Neural progenitor cell (in vitro differentiated cells): ENCODE results near the gene ADARB2. TPM values are rescaled to one million over a fixed set of nuclear protein-coding genes. Genes with fewer than 3 reads are reported as not detected.
"Not testable (repeated sequence)": the region's sequence is repeated elsewhere in the genome, so short reads cannot be mapped to it uniquely, and the experiment has no call there.

Experiments used
- DNase-seq: peaks from one replicate; pipeline ENCODE4 v3.0.0-alpha.2; 2016; ENCODE audit warnings: low spot score
- H2AFZ ChIP-seq: fragments of 200-600 bp; sonication (generic); replicated peaks from 2 replicates; pipeline ENCODE4 v1.6.1; 2016; ENCODE audit warnings: antibody characterized with exemption
- H3F3A ChIP-seq: fragments of 200-600 bp; sonication (generic); 2 replicates; pipeline ENCODE4 v1.6.1; 2016; ENCODE audit warnings: antibody characterized with exemption, low read depth
- H3K27ac ChIP-seq: fragments of 200-600 bp; sonication (generic); 2 replicates; pipeline ENCODE4 v1.5.1; 2016; ENCODE audit warnings: mild to moderate bottlenecking
- H3K27me3 ChIP-seq: fragments of 200-600 bp; sonication (generic); 2 replicates; pipeline ENCODE4 v1.6.1; 2016; ENCODE audit warnings: mild to moderate bottlenecking, moderate library complexity
- H3K36me3 ChIP-seq: fragments of 200-600 bp; sonication (generic); 2 replicates; pipeline ENCODE4 v1.5.1; 2016
- H3K4me1 ChIP-seq: fragments of 200-600 bp; sonication (generic); 2 replicates; pipeline ENCODE4 v1.6.1; 2016; ENCODE audit warnings: mixed run types
- H3K4me2 ChIP-seq: fragments of 200-600 bp; sonication (generic); 2 replicates; pipeline ENCODE4 v1.6.1; 2016
- H3K4me3 ChIP-seq: fragments of 200-600 bp; sonication (generic); 2 replicates; pipeline ENCODE4 v1.5.1; 2016
- H3K79me2 ChIP-seq: fragments of 200-600 bp; sonication (generic); 2 replicates; pipeline ENCODE4 v1.6.1; 2016; ENCODE audit warnings: low read depth
- H3K9ac ChIP-seq: fragments of 200-600 bp; sonication (generic); 2 replicates; pipeline ENCODE4 v1.6.1; 2016
- H3K9me3 ChIP-seq: fragments of 200-600 bp; sonication (generic); 2 replicates; pipeline ENCODE4 v1.5.1; 2016; ENCODE audit warnings: low read depth
- H4K20me1 ChIP-seq: fragments of 200-600 bp; sonication (generic); 2 replicates; pipeline ENCODE4 v1.6.1; 2016; ENCODE audit warnings: low read depth
- H3K27ac Mint-ChIP-seq: 3 replicates; pipeline ENCODE4 v1.8.0; 2021; ENCODE audit warnings: mixed read lengths
- H3K27me3 Mint-ChIP-seq: 2 replicates; pipeline ENCODE4 v1.8.0; 2022; ENCODE audit warnings: low read depth, mild to moderate bottlenecking, inconsistent platforms, moderate library complexity, mixed read lengths; ENCODE audit not compliant: insufficient read depth
- H3K36me3 Mint-ChIP-seq: 3 replicates; pipeline ENCODE4 v1.8.0; 2021; ENCODE audit warnings: mixed read lengths
- H3K4me1 Mint-ChIP-seq: 3 replicates; pipeline ENCODE4 v1.8.0; 2021; ENCODE audit warnings: mixed read lengths
- H3K4me3 Mint-ChIP-seq: 3 replicates; pipeline ENCODE4 v1.8.0; 2021; ENCODE audit warnings: mild to moderate bottlenecking, moderate library complexity, mixed read lengths
- H3K9me3 Mint-ChIP-seq: 3 replicates; pipeline ENCODE4 v1.8.0; 2020; ENCODE audit warnings: mixed read lengths
- CTCF ChIP-seq: fragments of 200-600 bp; sonication (generic); IDR thresholded peaks from 2 replicates; pipeline ENCODE4 v1.5.1; 2017; ENCODE audit warnings: antibody characterized with exemption, mild to moderate bottlenecking
- EZH2 ChIP-seq: fragments of 200-600 bp; sonication (generic); IDR thresholded peaks from 2 replicates; pipeline ENCODE4 v1.6.1; 2017; ENCODE audit warnings: antibody characterized with exemption, mild to moderate bottlenecking, moderate library complexity
- EZH2phosphoT487 ChIP-seq: fragments of 200-600 bp; sonication (generic); IDR thresholded peaks from 2 replicates; pipeline ENCODE4 v1.6.1; 2017; ENCODE audit warnings: antibody characterized with exemption
- total RNA-seq: library from RNA; depleted of rRNA; stranded (reverse); fragments of >200 nt; gene quantifications from 2 replicates; pipeline ENCODE4 v1.2.3, GENCODE V29; 2015; ENCODE audit warnings: low replicate concordance

The ADARB2 gene
- total RNA-seq, 1 donor from 2014 or later = not detected

- no peak overlapping the region for H3K4me3 Mint-ChIP-seq
- H3K27ac Mint-ChIP-seq = peak overlapping the region; percentile 35
- H3K9me3 Mint-ChIP-seq = no peaks in the 10 kb centered on the region
Observed at GRCh38 chr10:1358147-1358546, 379.2 kb downstream of the ADARB2 start.

GRCh38 chr10:1356349-1356748, 381.0 kb downstream of the ADARB2 start:
- Mint-ChIP-seq H3K27me3 (peaks cover 2% of the 10 kb centered on the region), H3K36me3 (no peaks in the 10 kb centered on the region), H3K4me3 (no peak overlapping the region), H3K9me3 (no peaks in the 10 kb centered on the region), H3K4me1 (peaks cover 24% of the 10 kb centered on the region), H3K27ac (peak overlapping the region; percentile 5)
- no peak overlapping the region for H3K4me3 ChIP-seq
- no peak for DNase-seq
- no peak overlapping the region for H3K27ac ChIP-seq
- no peak overlapping the region for H3K9ac ChIP-seq
- H3F3A ChIP-seq = no peaks in the 10 kb centered on the region
- TF ChIP-seq CTCF = no peak
- TF ChIP-seq EZH2 = no peak
- no peak for TF ChIP-seq EZH2phosphoT487
- H3K4me1 ChIP-seq = peaks cover 8% of the 10 kb centered on the region
- no peaks in the 10 kb centered on the region for H3K79me2 ChIP-seq
- no peaks in the 10 kb centered on the region for H3K36me3 ChIP-seq
- H3K27me3 ChIP-seq = no peaks in the 10 kb centered on the region
- no peak overlapping the region for H3K4me2 ChIP-seq
- no peaks in the 10 kb centered on the region for H3K9me3 ChIP-seq
- no peak overlapping the region for H2AFZ ChIP-seq
- no peaks in the 10 kb centered on the region for H4K20me1 ChIP-seq

More at GRCh38 chr10:1358147-1358546, 379.2 kb downstream of the ADARB2 start:
- H3K27ac ChIP-seq = no peak overlapping the region
- no peak overlapping the region for H3K9ac ChIP-seq
- H3K36me3 Mint-ChIP-seq = no peaks in the 10 kb centered on the region
- no peak for DNase-seq
- H4K20me1 ChIP-seq = no peaks in the 10 kb centered on the region
- H3K4me1 Mint-ChIP-seq = peaks cover 31% of the 10 kb centered on the region
- H3K9me3 ChIP-seq = no peaks in the 10 kb centered on the region
- TF ChIP-seq EZH2phosphoT487 (no peak), CTCF (no peak), EZH2 (no peak)
- H3F3A ChIP-seq = no peaks in the 10 kb centered on the region
- H3K79me2 ChIP-seq = no peaks in the 10 kb centered on the region
- H3K27me3 Mint-ChIP-seq = peaks cover 4% of the 10 kb centered on the region
- H3K36me3 ChIP-seq = no peaks in the 10 kb centered on the region
- H3K27me3 ChIP-seq = no peaks in the 10 kb centered on the region
- no peak overlapping the region for H2AFZ ChIP-seq
- peaks cover 8% of the 10 kb centered on the region for H3K4me1 ChIP-seq
- no peak overlapping the region for H3K4me2 ChIP-seq
- H3K4me3 ChIP-seq = no peak overlapping the region

GRCh38 chr10:1354809-1355710, 382.3 kb downstream of the ADARB2 start:
- Histone ChIP-seq H3K9me3 (no peaks in the 10 kb centered on the region), H3K4me1 (no peaks in the 10 kb centered on the region), H3K4me2 (no peak overlapping the region), H3K27me3 (no peaks in the 10 kb centered on the region), H3K27ac (no peak overlapping the region), H3K9ac (no peak overlapping the region), H4K20me1 (no peaks in the 10 kb centered on the region), H3K4me3 (no peak overlapping the region), H3K36me3 (no peaks in the 10 kb centered on the region), H3K79me2 (no peaks in the 10 kb centered on the region), H3F3A (no peaks in the 10 kb centered on the region), H2AFZ (no peak overlapping the region)
- Mint-ChIP-seq H3K27me3 (peaks cover 4% of the 10 kb centered on the region), H3K9me3 (no peaks in the 10 kb centered on the region), H3K27ac (peak overlapping the region; percentile 73), H3K36me3 (no peaks in the 10 kb centered on the region), H3K4me1 (peaks cover 15% of the 10 kb centered on the region), H3K4me3 (no peak overlapping the region)
- DNase-seq = no peak
- TF ChIP-seq CTCF = no peak
- TF ChIP-seq EZH2phosphoT487 = no peak
- no peak for TF ChIP-seq EZH2

GRCh38 chr10:1352296-1352695, 385.0 kb downstream of the ADARB2 start:
- not testable (repeated sequence) for H4K20me1 ChIP-seq, H3K4me3 Mint-ChIP-seq, H3K4me3 ChIP-seq, H3K9me3 ChIP-seq, H3K79me2 ChIP-seq, H3K9me3 Mint-ChIP-seq, DNase-seq, H3K4me2 ChIP-seq, H3K27ac ChIP-seq, H3K27ac Mint-ChIP-seq, H3K9ac ChIP-seq, H2AFZ ChIP-seq, H3K4me1 ChIP-seq, H3K36me3 ChIP-seq, H3K36me3 Mint-ChIP-seq, H3F3A ChIP-seq, H3K27me3 Mint-ChIP-seq, H3K27me3 ChIP-seq
- peaks cover 29% of the 10 kb centered on the region for H3K4me1 Mint-ChIP-seq
